Central memory CD4-positive, alpha-beta T cell (primary cell): ENCODE measurements around the gene OR2V1.
"Not testable (repeated sequence)": the region's sequence is repeated elsewhere in the genome, so short reads cannot be mapped to it uniquely, and the experiment has no call there.

Experiments
- DNase-seq: peaks from one replicate; pipeline ENCODE4 v3.0.0; 2022
- total RNA-seq, 3 experiments: gene quantifications; one replicate each; lab custom pipeline; 2026; lab: John Stamatoyannopoulos, UW

Gene OR2V1
- total RNA-seq = 0 reads per million in 3 experiments

- DNase-seq = no peak
Measured at GRCh38 chr5:181130832-181131496, at the start of gene OR2V1. OR2V1 (minus strand) TSS chr5:181131169; CDS start chr5:181125304, 5,865 bp downstream.

GRCh38 chr5:181177559-181177958 lies 46.6 kb upstream of the OR2V1 start:
- DNase-seq = not testable (repeated sequence)

- no peak for DNase-seq
Measured at GRCh38 chr5:181176254-181176952, 45.4 kb upstream of the OR2V1 start.

GRCh38 chr5:181173420-181174342 lies 42.7 kb upstream of the OR2V1 start:
- DNase-seq = peak; percentile 58

GRCh38 chr5:181173027-181173419 lies 42.1 kb upstream of the OR2V1 start:
- no peak for DNase-seq

- no peak for DNase-seq
Measured at GRCh38 chr5:181171782-181172181, 40.8 kb upstream of the OR2V1 start.

- no peak for DNase-seq
Measured at GRCh38 chr5:181170996-181171395, 40.0 kb upstream of the OR2V1 start.

- no peak for DNase-seq
Measured at GRCh38 chr5:181170237-181170825, 39.4 kb upstream of the OR2V1 start.

- peak; percentile 58 for DNase-seq
Measured at GRCh38 chr5:181169459-181170236, 38.7 kb upstream of the OR2V1 start.

- DNase-seq = no peak
Measured at GRCh38 chr5:181168595-181169118, 37.7 kb upstream of the OR2V1 start.

GRCh38 chr5:181167814-181168488 lies 37.0 kb upstream of the OR2V1 start:
- no peak for DNase-seq

- DNase-seq = no peak
Measured at GRCh38 chr5:181166812-181167733, 36.1 kb upstream of the OR2V1 start.

GRCh38 chr5:181164076-181164952 lies 33.3 kb upstream of the OR2V1 start:
- no peak for DNase-seq

GRCh38 chr5:181163487-181164075 lies 32.6 kb upstream of the OR2V1 start:
- no peak for DNase-seq

- no peak for DNase-seq
Measured at GRCh38 chr5:181161534-181162175, 30.7 kb upstream of the OR2V1 start.

- DNase-seq = peak; percentile 60
Measured at GRCh38 chr5:181160755-181161533, 30.0 kb upstream of the OR2V1 start.

GRCh38 chr5:181160152-181160754 lies 29.3 kb upstream of the OR2V1 start:
- peak; percentile 87 for DNase-seq
